Upper lobe of left lung (tissue), 4 donors: ENCODE data around the gene UNC45B.

Experiments
- CTCF ChIP-seq, 6 experiments: fragments of 450-650 bp in 4 of 6; fragments of 200-600 bp in 2 of 6; sonication (generic) in 2 of 6; IDR thresholded peaks; one replicate each; pipeline ENCODE4 v1.5.1; 2016 to 2019; ENCODE audit warnings: antibody characterized with exemption in 6 of 6
- EP300 ChIP-seq, 4 donors: sonication (generic); formaldehyde crosslinking; IDR thresholded peaks; one replicate each; pipeline ENCODE4 v1.5.1; 2017; ENCODE audit warnings: antibody characterized with exemption in 4 of 4, control low read depth in 2 of 4
- POLR2A ChIP-seq, 4 donors: fragments of 450-650 bp; IDR thresholded peaks; one replicate each; pipeline ENCODE4 v1.5.1; 2016 to 2017; ENCODE audit warnings: antibody characterized with exemption in 4 of 4, mild to moderate bottlenecking in 2 of 4
- POLR2AphosphoS5 ChIP-seq, 2 donors: sonication (generic); formaldehyde crosslinking; IDR thresholded peaks; one replicate each; pipeline ENCODE4 v1.5.1; 2017; ENCODE audit warnings: antibody characterized with exemption in 2 of 2

GRCh38 chr17:35129973-35130351 lies 17.7 kb upstream of the UNC45B start:
- TF ChIP-seq POLR2A (IDR thresholded peaks at IDR 0.05) (no peak), CTCF (IDR thresholded peaks at IDR 0.05) (no peak), POLR2AphosphoS5 (IDR thresholded peaks at IDR 0.05) (no peak), EP300 (IDR thresholded peaks at IDR 0.05) (no peak)
